ENCODE measurements around the gene PRKAB1.
"Not testable (repeated sequence)": the region's sequence is repeated elsewhere in the genome, so short reads cannot be mapped to it uniquely, and the experiment has no call there.

The PRKAB1 gene

GRCh38 chr12:119684711-119685369 lies 16.9 kb downstream of the PRKAB1 start:
- no peak for DNase-seq (ENCODE audit: low read depth)

GRCh38 chr12:119685375-119685774 lies 17.4 kb downstream of the PRKAB1 start:
- no peak for DNase-seq (ENCODE audit: low read depth)

- no peak for DNase-seq (ENCODE audit: low read depth)
These were observed 18.4 kb downstream of the PRKAB1 start for GRCh38 chr12:119686355-119686754.

GRCh38 chr12:119686776-119687175 lies 18.8 kb downstream of the PRKAB1 start:
- no peak for DNase-seq (ENCODE audit: low read depth)

- no peak for DNase-seq (ENCODE audit: low read depth)
These were observed 19.5 kb downstream of the PRKAB1 start for GRCh38 chr12:119687406-119687805.

GRCh38 chr12:119687879-119688278 lies 19.9 kb downstream of the PRKAB1 start:
- DNase-seq (ENCODE audit: low read depth) = no peak

- DNase-seq (ENCODE audit: low read depth) = no peak
These were observed 22.1 kb downstream of the PRKAB1 start for GRCh38 chr12:119689935-119690500.

- no peak for DNase-seq (ENCODE audit: low read depth)
These were observed 23.4 kb downstream of the PRKAB1 start for GRCh38 chr12:119691202-119691810.

- DNase-seq (ENCODE audit: low read depth) = no peak
These were observed 24.5 kb downstream of the PRKAB1 start for GRCh38 chr12:119692410-119692809.

- no peak for DNase-seq (ENCODE audit: low read depth)
These were observed 25.1 kb downstream of the PRKAB1 start for GRCh38 chr12:119692997-119693396.

- DNase-seq (ENCODE audit: low read depth) = no peak
These were observed 25.6 kb downstream of the PRKAB1 start for GRCh38 chr12:119693511-119693910.

GRCh38 chr12:119694111-119694510 lies 26.2 kb downstream of the PRKAB1 start:
- DNase-seq (ENCODE audit: low read depth) = no peak

- no peak for DNase-seq (ENCODE audit: low read depth)
These were observed 27.1 kb downstream of the PRKAB1 start for GRCh38 chr12:119695034-119695433.

- no peak for DNase-seq (ENCODE audit: low read depth)
These were observed 29.0 kb downstream of the PRKAB1 start for GRCh38 chr12:119696943-119697342.

- no peak for DNase-seq (ENCODE audit: low read depth)
These were observed 31.3 kb downstream of the PRKAB1 start for GRCh38 chr12:119699199-119699760.

GRCh38 chr12:119700078-119700477 lies 32.1 kb downstream of the PRKAB1 start:
- DNase-seq (ENCODE audit: low read depth) = no peak

- no peak for DNase-seq (ENCODE audit: low read depth)
These were observed 36.3 kb downstream of the PRKAB1 start for GRCh38 chr12:119704065-119704747.

GRCh38 chr12:119705182-119705581 lies 37.2 kb downstream of the PRKAB1 start:
- no peak for DNase-seq (ENCODE audit: low read depth)

- DNase-seq (ENCODE audit: low read depth) = not testable (repeated sequence)
These were observed 38.5 kb downstream of the PRKAB1 start for GRCh38 chr12:119706427-119706826.

GRCh38 chr12:119710374-119710964 lies 42.5 kb downstream of the PRKAB1 start:
- DNase-seq (ENCODE audit: low read depth) = no peak

GRCh38 chr12:119710965-119711551 lies 43.1 kb downstream of the PRKAB1 start:
- no peak for DNase-seq (ENCODE audit: low read depth)

- DNase-seq (ENCODE audit: low read depth) = no peak
These were observed 43.8 kb downstream of the PRKAB1 start for GRCh38 chr12:119711693-119712092.

All from activated T-cell treated with anti-CD3 and anti-CD28 coated beads for 24 hours (primary cell).